GM18907 (cell line): ENCODE measurements around the gene CRIM1.
"Not testable (repeated sequence)": the region's sequence is repeated elsewhere in the genome, so short reads cannot be mapped to it uniquely, and the experiment has no call there.

Experiments used
- ATAC-seq: cut with Tn5 transposase; IDR thresholded peaks from one replicate; pipeline ENCODE4 v1.9.1; 2021; ENCODE audit warnings: mild to moderate bottlenecking, moderate library complexity; ENCODE audit not compliant: unreplicated experiment

CRIM1 gene

GRCh38 chr2:36355151-36355889 lies at the start of gene CRIM1:
Gene CRIM1 (plus strand): TSS chr2:36355778. CDS start chr2:36356293, 515 bp downstream.
- ATAC-seq: peak; percentile 43

- no peak for ATAC-seq
These were observed 48.1 kb upstream of the CRIM1 start for GRCh38 chr2:36307441-36307840.

GRCh38 chr2:36310444-36310843 lies 45.1 kb upstream of the CRIM1 start:
- not testable (repeated sequence) for ATAC-seq

- no peak for ATAC-seq
These were observed 37.0 kb upstream of the CRIM1 start for GRCh38 chr2:36318547-36318946.

- no peak for ATAC-seq
These were observed 33.5 kb upstream of the CRIM1 start for GRCh38 chr2:36322108-36322507.

- ATAC-seq: no peak
These were observed 29.3 kb upstream of the CRIM1 start for GRCh38 chr2:36326286-36326685.

GRCh38 chr2:36329251-36329650 lies 26.3 kb upstream of the CRIM1 start:
- no peak for ATAC-seq

- ATAC-seq: no peak
These were observed 25.7 kb upstream of the CRIM1 start for GRCh38 chr2:36329746-36330472.

GRCh38 chr2:36330473-36331395 lies 24.8 kb upstream of the CRIM1 start:
- ATAC-seq: no peak

- ATAC-seq: no peak
These were observed 22.1 kb upstream of the CRIM1 start for GRCh38 chr2:36333350-36334012.

- ATAC-seq: no peak
These were observed 20.0 kb upstream of the CRIM1 start for GRCh38 chr2:36335597-36335996.

GRCh38 chr2:36336321-36336720 lies 19.3 kb upstream of the CRIM1 start:
- ATAC-seq: no peak

GRCh38 chr2:36337354-36337753 lies 18.2 kb upstream of the CRIM1 start:
- peak; percentile 80 for ATAC-seq

- ATAC-seq: no peak
These were observed 17.3 kb upstream of the CRIM1 start for GRCh38 chr2:36338124-36338826.

GRCh38 chr2:36338827-36339145 lies 16.8 kb upstream of the CRIM1 start:
- no peak for ATAC-seq

- no peak for ATAC-seq
These were observed 15.9 kb upstream of the CRIM1 start for GRCh38 chr2:36339607-36340218.

GRCh38 chr2:36343606-36344005 lies 12.0 kb upstream of the CRIM1 start:
- no peak for ATAC-seq

GRCh38 chr2:36348721-36349120 lies 6.9 kb upstream of the CRIM1 start:
- ATAC-seq: no peak

GRCh38 chr2:36351291-36351690 lies 4.3 kb upstream of the CRIM1 start:
- no peak for ATAC-seq
